VCaP (cell line): ENCODE data around the gene APMAP.

Source experiments
- H3K27ac ChIP-seq: fragments of 450-650 bp; 2 replicates; pipeline ENCODE4 v1.5.1; 2017
- TF ChIP-seq, protein P1 (sequence below): fragments of 450-650 bp; conservative IDR thresholded peaks from 2 replicates; pipeline ENCODE4 v1.5.1; 2017; ENCODE audit warnings: mild to moderate bottlenecking, moderate library complexity

The APMAP gene

DNA sequence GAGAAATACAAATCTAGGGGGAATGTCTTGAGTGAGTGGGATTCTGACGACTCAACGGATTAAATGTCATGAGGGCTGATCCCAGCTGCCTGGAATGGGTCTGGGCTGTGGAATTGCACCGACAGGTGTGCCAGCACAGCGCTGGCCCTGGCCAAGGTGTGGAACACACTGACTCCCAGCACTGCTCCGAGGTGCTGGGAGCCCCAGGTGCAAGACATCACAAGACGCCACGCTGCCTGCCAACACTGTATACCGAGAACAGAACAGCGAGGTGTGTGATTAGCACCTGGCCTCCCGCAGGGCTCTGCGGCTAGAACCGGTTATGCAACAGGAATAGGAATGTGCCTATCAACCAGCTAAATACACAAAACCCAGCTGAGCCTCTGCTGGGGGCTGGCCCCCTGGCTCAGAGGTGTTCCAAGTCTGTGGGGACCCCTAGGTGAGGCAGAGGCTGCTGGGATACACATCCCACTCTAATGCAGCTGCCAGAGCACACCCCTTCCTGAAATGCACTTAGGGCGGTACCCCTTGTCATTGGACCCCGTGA, 24.8 kb upstream of the APMAP start:
- H3K27ac ChIP-seq = peak overlapping the region; percentile 98
- TF ChIP-seq, protein P1, sequence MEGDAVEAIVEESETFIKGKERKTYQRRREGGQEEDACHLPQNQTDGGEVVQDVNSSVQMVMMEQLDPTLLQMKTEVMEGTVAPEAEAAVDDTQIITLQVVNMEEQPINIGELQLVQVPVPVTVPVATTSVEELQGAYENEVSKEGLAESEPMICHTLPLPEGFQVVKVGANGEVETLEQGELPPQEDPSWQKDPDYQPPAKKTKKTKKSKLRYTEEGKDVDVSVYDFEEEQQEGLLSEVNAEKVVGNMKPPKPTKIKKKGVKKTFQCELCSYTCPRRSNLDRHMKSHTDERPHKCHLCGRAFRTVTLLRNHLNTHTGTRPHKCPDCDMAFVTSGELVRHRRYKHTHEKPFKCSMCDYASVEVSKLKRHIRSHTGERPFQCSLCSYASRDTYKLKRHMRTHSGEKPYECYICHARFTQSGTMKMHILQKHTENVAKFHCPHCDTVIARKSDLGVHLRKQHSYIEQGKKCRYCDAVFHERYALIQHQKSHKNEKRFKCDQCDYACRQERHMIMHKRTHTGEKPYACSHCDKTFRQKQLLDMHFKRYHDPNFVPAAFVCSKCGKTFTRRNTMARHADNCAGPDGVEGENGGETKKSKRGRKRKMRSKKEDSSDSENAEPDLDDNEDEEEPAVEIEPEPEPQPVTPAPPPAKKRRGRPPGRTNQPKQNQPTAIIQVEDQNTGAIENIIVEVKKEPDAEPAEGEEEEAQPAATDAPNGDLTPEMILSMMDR = peak; percentile 26

DNA sequence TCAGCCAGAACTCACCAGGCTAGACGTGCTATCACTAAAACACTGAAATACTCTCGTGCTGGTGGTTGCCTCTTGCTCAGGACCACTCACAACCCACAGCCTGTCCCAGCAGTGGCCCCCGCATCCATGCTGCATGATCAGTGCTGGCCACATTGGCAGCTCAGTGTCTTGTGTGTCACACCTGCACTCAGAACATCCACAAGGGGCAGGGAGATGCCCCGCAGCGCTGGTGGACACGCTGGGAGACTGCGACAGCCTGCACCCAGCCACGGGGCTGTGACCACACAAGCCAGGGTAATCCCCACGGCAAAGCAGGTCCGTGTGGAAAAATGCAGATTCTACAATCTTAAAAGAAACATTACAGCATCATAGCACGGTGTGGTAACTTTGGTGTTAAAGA, 23.9 kb upstream of the APMAP start:
- peak overlapping the region; percentile 98 for H3K27ac ChIP-seq
- TF ChIP-seq, protein P1 = no peak

DNA sequence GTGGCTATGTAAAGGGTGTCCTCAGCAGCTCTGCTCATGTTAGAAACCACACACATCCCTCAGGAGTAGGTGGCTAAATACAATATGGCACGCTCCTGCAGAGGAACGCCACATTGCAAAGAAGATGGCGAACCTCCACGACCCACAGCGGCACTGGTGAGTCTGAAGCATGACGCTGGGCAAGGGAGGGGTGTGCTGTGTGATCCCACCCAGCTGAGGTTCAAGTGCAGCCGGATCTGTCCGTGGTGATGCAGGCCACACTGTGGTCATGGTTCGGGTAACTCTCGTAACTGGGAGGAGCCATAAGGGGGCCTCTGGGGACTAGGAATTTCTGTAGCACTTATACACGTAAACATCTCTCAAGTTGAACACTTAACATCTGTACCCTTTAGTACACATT, 23.4 kb upstream of the APMAP start:
- TF ChIP-seq, protein P1 = no peak
- peak overlapping the region; percentile 98 for H3K27ac ChIP-seq

DNA sequence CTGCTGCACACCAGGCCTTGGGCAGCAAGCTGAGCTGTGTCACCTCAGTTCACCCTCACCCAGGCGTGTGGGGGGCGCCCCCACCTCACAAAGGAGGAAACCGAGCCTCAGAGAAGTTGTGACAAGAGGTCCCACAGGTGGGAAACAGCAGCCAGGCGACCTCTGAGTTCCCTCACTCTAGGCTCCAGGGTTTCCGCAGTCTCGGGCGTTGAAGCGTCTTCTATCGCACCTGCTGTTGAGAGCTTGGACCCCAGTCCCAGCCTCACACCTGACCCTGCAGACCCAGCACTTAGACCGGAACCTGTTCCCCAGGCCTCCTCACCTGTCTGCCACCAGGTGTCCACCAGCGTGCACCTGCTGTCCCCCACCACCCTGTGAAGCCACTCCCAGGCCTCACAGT, 22.3 kb upstream of the APMAP start:
- H3K27ac ChIP-seq = peak overlapping the region; percentile 98; the same call in 1 of the 2 replicates
- TF ChIP-seq, protein P1 = no peak

DNA sequence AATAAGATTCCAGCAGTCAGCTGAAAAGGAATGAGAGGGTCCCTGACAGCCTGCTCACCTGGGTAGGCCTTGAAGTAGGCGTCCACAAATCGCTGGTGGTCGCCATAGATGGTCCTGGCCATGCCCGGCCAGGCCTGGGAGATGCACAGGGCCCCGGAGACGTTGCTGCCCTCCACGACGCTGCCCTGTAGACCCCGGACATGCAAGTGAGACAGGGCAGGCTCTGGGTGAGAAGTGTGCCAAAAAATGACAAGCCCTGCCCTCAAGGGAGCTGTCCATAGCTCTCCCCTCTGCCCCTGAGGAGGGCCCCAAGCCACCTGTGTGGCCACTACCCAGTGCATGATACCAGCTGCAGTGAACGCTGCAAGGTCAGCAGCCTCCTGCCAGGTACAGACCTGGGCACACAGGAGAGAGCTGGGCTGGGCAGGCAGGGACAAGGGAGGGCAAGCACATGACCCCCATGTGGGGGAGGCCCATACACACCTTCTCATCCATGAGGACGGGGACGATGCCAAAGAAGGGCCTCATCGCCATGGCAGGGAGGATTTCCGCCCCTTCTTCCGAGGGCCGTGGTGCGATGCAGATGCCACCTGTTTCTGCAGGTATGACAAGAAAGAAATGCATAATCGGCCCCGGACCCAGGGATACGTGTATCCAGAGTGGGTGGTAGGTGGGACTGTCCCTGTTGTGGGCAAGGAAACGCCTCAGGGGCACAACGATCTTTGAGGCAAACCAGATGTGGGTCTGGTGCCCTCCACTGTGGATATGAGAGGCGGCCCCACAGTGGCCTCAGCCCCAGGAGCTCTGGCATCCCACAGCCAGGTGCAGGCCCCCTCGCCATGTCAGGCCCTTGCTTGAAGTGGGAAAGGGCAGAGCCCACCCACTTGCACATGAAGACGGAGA, 21.2 kb upstream of the APMAP start:
- peak overlapping the region; percentile 98; the same call in 1 of the 2 replicates for H3K27ac ChIP-seq
- TF ChIP-seq, protein P1 = no peak

DNA sequence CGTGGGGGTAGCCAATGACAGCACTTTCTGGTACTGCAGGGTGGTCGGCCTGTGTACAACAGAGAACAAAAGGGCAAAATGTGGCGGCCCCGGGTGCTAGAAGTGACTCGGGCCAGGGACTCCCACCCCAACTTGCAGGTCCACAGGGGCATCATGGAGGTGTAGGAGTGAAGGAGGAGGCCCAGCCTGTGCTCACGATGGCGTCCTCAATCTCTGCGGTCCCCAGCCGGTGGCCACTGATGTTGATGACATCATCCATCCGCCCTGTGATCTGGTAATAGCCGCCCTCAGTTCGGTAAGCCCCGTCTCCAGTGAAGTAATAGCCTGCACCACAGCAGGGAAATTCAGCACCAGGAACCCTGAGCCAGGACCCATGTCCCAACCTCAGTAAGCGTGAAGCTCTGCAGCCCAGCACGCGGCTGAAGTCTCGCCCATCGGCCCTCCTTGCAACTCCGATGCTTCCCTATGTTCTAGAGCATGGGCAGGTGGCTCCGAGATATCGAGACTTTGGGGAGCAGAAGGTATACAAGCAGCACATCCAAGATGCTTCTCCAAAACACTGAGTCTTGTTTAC, 20.2 kb upstream of the APMAP start:
- H3K27ac ChIP-seq = peak overlapping the region; percentile 25; the same call in 1 of the 2 replicates
- TF ChIP-seq, protein P1 = no peak

DNA sequence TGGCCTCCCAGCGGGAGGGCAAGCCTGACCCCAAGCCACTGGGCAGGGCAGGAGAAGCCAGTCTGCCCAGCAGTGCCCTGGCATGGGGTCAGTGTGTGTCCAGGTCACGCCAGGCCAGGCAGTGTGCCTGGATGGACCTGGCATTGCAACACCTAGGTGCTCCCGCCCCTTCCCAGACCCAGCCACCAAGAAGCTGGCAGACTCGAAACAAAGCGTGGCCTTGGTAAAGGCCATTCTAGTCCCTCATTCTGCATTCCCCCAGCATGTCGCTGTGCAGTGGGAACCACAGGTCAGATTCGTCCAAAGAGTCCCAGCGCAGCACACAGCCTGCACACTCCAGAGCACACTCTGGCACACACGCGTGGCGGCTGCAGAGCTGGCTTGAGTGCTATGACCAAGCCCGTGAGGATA, 19.3 kb upstream of the APMAP start:
- H3K27ac ChIP-seq = peak overlapping the region; percentile 25; the same call in 1 of the 2 replicates
- TF ChIP-seq, protein P1 = no peak
